HEK293 (cell line): ENCODE results near the gene QSER1.
"Not testable (repeated sequence)": the region's sequence is repeated elsewhere in the genome, so short reads cannot be mapped to it uniquely, and the experiment has no call there.

Experiments used
- CTCF ChIA-PET: fragments of 350-600 bp; formaldehyde crosslinking; extraction: SDS; loops from one replicate; lab custom pipeline; 2021; ENCODE audit warnings: antibody characterized with exemption; lab: Yijun Ruan, JAX
- POLR2A ChIA-PET: fragments of 300-600 bp; formaldehyde crosslinking; extraction: SDS; loops from one replicate; lab custom pipeline; 2020; ENCODE audit warnings: antibody characterized with exemption, inconsistent platforms; lab: Yijun Ruan, JAX
- H3K27ac ChIP-seq: fragments of 200-500 bp; sonication (Bioruptor generic); 2 replicates; pipeline ENCODE4 v1.5.1; 2014; ENCODE audit warnings: low read depth, low read length, control low read depth, inconsistent platforms; ENCODE audit errors: extremely low read depth
- H3K36me3 ChIP-seq, 2 experiments: fragments of 200-500 bp in 1 of 2; sonication (Bioruptor generic) in 1 of 2; 1 replicate in 1 of 2; 2 replicates in 1 of 2; pipeline ENCODE4 v1.5.1; 2014 to 2017; ENCODE audit warnings: inconsistent platforms in 2 of 2, low read length in 2 of 2; ENCODE audit not compliant: control insufficient read depth in 2 of 2, insufficient read depth in 1 of 2
- H3K4me1 ChIP-seq: fragments of 200-500 bp; sonication (Bioruptor generic); 2 replicates; pipeline ENCODE4 v1.5.1; 2014; ENCODE audit warnings: mild to moderate bottlenecking, low read length, inconsistent platforms; ENCODE audit not compliant: control insufficient read depth, insufficient read depth
- H3K4me3 ChIP-seq: 2 replicates; pipeline ENCODE4 v1.5.1; 2011; ENCODE audit warnings: low read depth, mild to moderate bottlenecking, control low read depth, low read length, moderate library complexity
- H3K9me3 ChIP-seq: fragments of 200-500 bp; sonication (Bioruptor generic); 2 replicates; pipeline ENCODE4 v1.5.1; 2014; ENCODE audit warnings: low read depth, low read length, inconsistent platforms; ENCODE audit not compliant: control insufficient read depth, insufficient read depth
- CTCF ChIP-seq: fragments of 450-650 bp; formaldehyde crosslinking; IDR thresholded peaks from 2 replicates; pipeline ENCODE4 v1.5.1; 2016; ENCODE audit warnings: missing biosample characterization, missing genetic modification characterization
- EGR2 ChIP-seq: fragments of 450-650 bp; formaldehyde crosslinking; IDR thresholded peaks from 2 replicates; pipeline ENCODE4 v1.5.1; 2016; ENCODE audit warnings: low read depth, missing biosample characterization, missing genetic modification characterization
- GLI4 ChIP-seq: fragments of 450-650 bp; formaldehyde crosslinking; IDR thresholded peaks from 2 replicates; pipeline ENCODE4 v1.5.1; 2016; ENCODE audit warnings: missing biosample characterization, missing genetic modification characterization
- ZBTB26 ChIP-seq: fragments of 450-650 bp; formaldehyde crosslinking; optimal IDR thresholded peaks from 2 replicates; pipeline ENCODE3; 2016; ENCODE audit warnings: missing biosample characterization, mild to moderate bottlenecking, missing genetic modification characterization
- ZBTB49 ChIP-seq: fragments of 450-650 bp; formaldehyde crosslinking; IDR thresholded peaks from 2 replicates; pipeline ENCODE4 v1.5.1; 2016; ENCODE audit warnings: missing biosample characterization, missing genetic modification characterization, low read depth
- ZFP3 ChIP-seq: fragments of 450-650 bp; formaldehyde crosslinking; IDR thresholded peaks from 2 replicates; pipeline ENCODE4 v1.5.1; 2016; ENCODE audit warnings: low read depth, missing biosample characterization, missing genetic modification characterization
- ZNF146 ChIP-seq: fragments of 450-650 bp; formaldehyde crosslinking; IDR thresholded peaks from 2 replicates; pipeline ENCODE4 v1.5.1; 2016; ENCODE audit warnings: missing biosample characterization, missing genetic modification characterization
- ZNF157 ChIP-seq: fragments of 450-650 bp; formaldehyde crosslinking; IDR thresholded peaks from 2 replicates; pipeline ENCODE4 v1.5.1; 2016; ENCODE audit warnings: missing biosample characterization, missing genetic modification characterization
- ZNF214 ChIP-seq: fragments of 450-650 bp; formaldehyde crosslinking; IDR thresholded peaks from 2 replicates; pipeline ENCODE4 v1.5.1; 2017; ENCODE audit warnings: missing biosample characterization, mild to moderate bottlenecking, missing genetic modification characterization, borderline replicate concordance
- ZNF324 ChIP-seq: fragments of 450-650 bp; formaldehyde crosslinking; IDR thresholded peaks from 2 replicates; pipeline ENCODE4 v1.5.1; 2016; ENCODE audit warnings: missing biosample characterization, missing genetic modification characterization
- ZNF555 ChIP-seq: fragments of 450-650 bp; formaldehyde crosslinking; conservative IDR thresholded peaks from 2 replicates; pipeline ENCODE4 v1.5.1; 2017; ENCODE audit warnings: missing biosample characterization, mild to moderate bottlenecking, missing genetic modification characterization, inconsistent platforms
- ZNF571 ChIP-seq: fragments of 450-650 bp; formaldehyde crosslinking; IDR thresholded peaks from 2 replicates; pipeline ENCODE4 v1.5.0; 2017; ENCODE audit warnings: missing biosample characterization, missing genetic modification characterization
- ZNF596 ChIP-seq: fragments of 450-650 bp; IDR thresholded peaks from 2 replicates; pipeline ENCODE4 v1.5.0; 2018; ENCODE audit warnings: missing biosample characterization, mild to moderate bottlenecking, missing genetic modification characterization, moderate library complexity
- ZNF639 ChIP-seq: fragments of 450-650 bp; formaldehyde crosslinking; IDR thresholded peaks from 2 replicates; pipeline ENCODE4 v1.5.1; 2016; ENCODE audit warnings: missing biosample characterization, missing genetic modification characterization
- ZNF664 ChIP-seq: fragments of 450-650 bp; formaldehyde crosslinking; IDR thresholded peaks from 2 replicates; pipeline ENCODE4 v1.5.1; 2016; ENCODE audit warnings: missing biosample characterization, missing genetic modification characterization

The QSER1 gene

GRCh38 chr11:33027846-33028536 lies 135.4 kb downstream of the QSER1 start (continued):
- TF ChIP-seq ZBTB26 (tag by site-specific recombination) = no peak

GRCh38 chr11:33028537-33028914 lies 135.9 kb downstream of the QSER1 start:
- CTCF ChIA-PET = interaction anchor here (0.7 to 1.2 kb wide), 2 partner anchors 135 to 782 kb away, joined by 3 read pairs; no protein-coding TSS in a partner anchor
- Histone ChIP-seq H3K36me3 (peaks cover 4 to 21% of the 10 kb centered on the region in 2 experiments; a peak in 2 of 3 replicates), H3K27ac (no peak overlapping the region), H3K4me3 (no peak overlapping the region), H3K9me3 (no peaks in the 10 kb centered on the region), H3K4me1 (no peaks in the 10 kb centered on the region)
- POLR2A ChIA-PET = no interaction called here
- TF ChIP-seq ZFP3 (tag by site-specific recombination) (no peak), EGR2 (tag by site-specific recombination) (no peak), ZNF214 (tag by site-specific recombination) (no peak), ZNF571 (tag by site-specific recombination) (no peak), ZNF146 (tag by site-specific recombination) (no peak), ZNF555 (tag by site-specific recombination) (no peak), GLI4 (tag by site-specific recombination) (no peak), ZNF596 (tag by site-specific recombination) (no peak), ZNF157 (tag by site-specific recombination) (no peak), CTCF (tag by site-specific recombination) (no peak), ZNF324 (tag by site-specific recombination) (no peak), ZNF664 (tag by site-specific recombination) (no peak), ZBTB49 (tag by site-specific recombination) (no peak), ZNF639 (tag by site-specific recombination) (no peak)
- TF ChIP-seq, all 188 proteins: peak for 0

- ChIA-PET POLR2A (interaction anchor here (1.4 kb wide), 1 partner anchor 11 kb away, joined by 3 read pairs; no protein-coding TSS in a partner anchor), CTCF (interaction anchor here (0.6 to 1.2 kb wide), 5 partner anchors 34 to 1538 kb away, joined by 3 read pairs; no protein-coding TSS in a partner anchor)
- H3K4me1 ChIP-seq, H3K27ac ChIP-seq, H3K4me3 ChIP-seq, H3K9me3 ChIP-seq: not testable (repeated sequence)
- peaks cover 4 to 24% of the 10 kb centered on the region in 2 experiments; a peak in 2 of 3 replicates for H3K36me3 ChIP-seq
These were observed 136.6 kb downstream of the QSER1 start for GRCh38 chr11:33029218-33029617.
